ENCODE measurements around the gene CCNY. TPM values are rescaled to one million over a fixed set of nuclear protein-coding genes. Genes with fewer than 3 reads are reported as not detected.

CCNY gene
- total and polyA plus RNA-seq, 2 of the 4 experiments (the other 2 are of a cell fraction), result 38.0 to 131 TPM

- Histone ChIP-seq H2BK20ac (ENCODE audit: low read depth, low read length) (no peak overlapping the region), H3K18ac (ENCODE audit: low read depth, low read length) (no peak overlapping the region), H3K23ac (ENCODE audit: low read depth, low read length) (peak overlapping the region; percentile 16; the same call in 1 of the 2 replicates), H3K9ac (ENCODE audit: low read depth, low read length) (no peak overlapping the region), H3K79me1 (ENCODE audit: low read depth in 1 of 2, low read length in 2 of 2) (peaks cover 47 to 88% of the 10 kb centered on the region in 2 experiments), H3K4me1 (ENCODE audit: control insufficient read depth, insufficient read depth, low read length) (peaks cover 28% of the 10 kb centered on the region), H2BK5ac (ENCODE audit: low read depth, low read length, poor library complexity, severe bottlenecking) (no peak overlapping the region), H4K20me1 (ENCODE audit: insufficient read depth, low read length) (peaks cover 94% of the 10 kb centered on the region), H3K14ac (replicated peaks; ENCODE audit: low read depth, low read length) (no peak overlapping the region), H3K27ac (ENCODE audit: insufficient read depth, low read length) (no peak overlapping the region), H3K4me2 (ENCODE audit: low read depth, low read length) (no peak overlapping the region), H4K5ac (ENCODE audit: low read depth, low read length) (no peak overlapping the region), H3K56ac (ENCODE audit: extremely low read depth, insufficient read depth, low read length) (no peak overlapping the region), H3K4me3 (ENCODE audit: insufficient read depth, low read depth, low read length) (no peak overlapping the region), H3K36me3 (ENCODE audit: control insufficient read depth, insufficient read depth, low read length) (no peaks in the 10 kb centered on the region), H3K4ac (ENCODE audit: low read depth, low read length) (no peak overlapping the region), H2BK15ac (ENCODE audit: low read depth, low read length) (no peak overlapping the region), H4K91ac (ENCODE audit: insufficient read depth, low read depth, low read length) (no peak overlapping the region), H2AK5ac (ENCODE audit: low read depth, low read length) (no peak overlapping the region), H2BK120ac (ENCODE audit: low read depth, low read length) (no peak overlapping the region), H3K27me3 (ENCODE audit: control insufficient read depth, insufficient read depth, low read length) (no peaks in the 10 kb centered on the region), H2AK9ac (replicated peaks; ENCODE audit: low read depth, low read length, poor library complexity) (no peak overlapping the region), H2AFZ (replicated peaks; ENCODE audit: low read length, poor library complexity) (no peak overlapping the region), H4K8ac (ENCODE audit: low read depth in 2 of 2, low read length in 2 of 2) (no peak overlapping the region), H3K9me3 (ENCODE audit: control insufficient read depth, insufficient read depth, low read length) (no peaks in the 10 kb centered on the region), H3K9me1 (ENCODE audit: insufficient read depth, low read length) (peaks cover 42% of the 10 kb centered on the region)
- in situ Hi-C loops (cut with MboI; ENCODE audit: low sequenced_read_pairs) (no loop called here), dilution Hi-C loops (cut with HindIII; ENCODE audit: low sequenced_read_pairs, unreplicated experiment) (no loop called here), intact Hi-C loops (cut with micrococcal nuclease) (no loop called here)
- BruUV-seq (replicated peaks), result no TSS peak
- DNase-seq (no peak), ATAC-seq (ENCODE audit: low read depth) (no peak)
- ChIA-PET POLR2A (ENCODE audit: unreplicated experiment) (no interaction called here), CTCF (no interaction called here)
- TF ChIP-seq BHLHE40 (IDR thresholded peaks at IDR 0.05; ENCODE audit: low read depth, low read length), result no peak
- WGBS, 2 experiments (ENCODE audit: extremely low coverage in 2 of 2, insufficient read length in 1 of 2), result no CpG with 5 or more reads among the region's 2 CpGs
These were observed 15.8 kb downstream of the CCNY start for GRCh38 chr10:35352097-35352496.
